ENCODE measurements around the gene PPP3R2. TPM values are rescaled to one million over a fixed set of nuclear protein-coding genes. Genes with fewer than 3 reads are reported as not detected.
A peak's percentile ranks its signal among the peaks of the same experiment; 100 is the strongest.
"Not testable (repeated sequence)": the region's sequence is repeated elsewhere in the genome, so short reads cannot be mapped to it uniquely, and the experiment has no call there.

PPP3R2 gene
- total RNA-seq, 1 experiment from 2014 or later: not detected

GRCh38 chr9:101549472-101550098 is 45.2 kb downstream of the PPP3R2 start:
- TF ChIP-seq CTCF (conservative IDR thresholded peaks at IDR 0.05): peak; percentile 70
- not testable (repeated sequence) for H2BK5ac ChIP-seq (ENCODE audit: insufficient read length, low read length); H2BK12ac ChIP-seq (ENCODE audit: insufficient read length, low read depth, low read length); H3K18ac ChIP-seq (ENCODE audit: insufficient read length, low read depth, low read length); H4K91ac ChIP-seq (ENCODE audit: insufficient read length, low read depth, low read length); H3T11ph ChIP-seq (ENCODE audit: low read length); H2BK20ac ChIP-seq (ENCODE audit: low read depth, low read length, poor library complexity, severe bottlenecking); H2AFZ ChIP-seq (ENCODE audit: low read length); H2BK15ac ChIP-seq (ENCODE audit: low read depth, low read length); H3K9me3 ChIP-seq (ENCODE audit: control insufficient read depth, low read depth, low read length); H3K56ac ChIP-seq (ENCODE audit: insufficient read length, low read depth, low read length); H3K4me2 ChIP-seq (ENCODE audit: insufficient read depth, insufficient read length, low read length); H3K4me3 Mint-ChIP-seq; H3K27ac ChIP-seq (ENCODE audit: insufficient read length, low read depth, low read length); H3K4ac ChIP-seq (ENCODE audit: low read depth, low read length); H3K23ac ChIP-seq (ENCODE audit: insufficient read length, low read depth, low read length); H3K4me1 Mint-ChIP-seq; H4K20me1 ChIP-seq (ENCODE audit: control insufficient read depth, insufficient read depth, insufficient read length); H3K4me1 ChIP-seq (ENCODE audit: insufficient read depth, low read length); H3K79me1 ChIP-seq (ENCODE audit: insufficient read depth, low read depth, low read length, poor library complexity, severe bottlenecking); H3K27ac Mint-ChIP-seq; H3K9ac ChIP-seq (ENCODE audit: extremely low read depth, insufficient read length, low read length); H3K14ac ChIP-seq (ENCODE audit: insufficient read depth, low read length); H3K79me2 ChIP-seq (ENCODE audit: insufficient read depth, low read length); H3K27me3 ChIP-seq (ENCODE audit: insufficient read depth, low read length); H4K5ac ChIP-seq (ENCODE audit: insufficient read length, low read depth, low read length); H4K8ac ChIP-seq (replicated peaks; ENCODE audit: insufficient read length, low read depth, low read length); H2AK5ac ChIP-seq (ENCODE audit: insufficient read length, low read length); H2BK120ac ChIP-seq (ENCODE audit: low read depth, low read length, poor library complexity, severe bottlenecking); H3K9me3 Mint-ChIP-seq; H3K23me2 ChIP-seq (ENCODE audit: insufficient read length, low read depth, low read length, poor library complexity, severe bottlenecking); H3K27me3 Mint-ChIP-seq (ENCODE audit: low read depth)
- WGBS (ENCODE audit: extremely low coverage, insufficient read length, low lambda C conversion rate): no CpG with 5 or more reads among the region's 18 CpGs
- peaks cover 46 to 84% (median 77%) of the 10 kb centered on the region in 3 experiments; a peak in 6 of 7 replicates for H3K36me3 Mint-ChIP-seq (ENCODE audit: insufficient read depth in 1 of 3, low read depth in 3 of 3)
- peak; percentile 66 for DNase-seq

All from H9 (cell line).